K562 (cell line): ENCODE measurements around the gene KIF21A. TPM values are rescaled to one million over a fixed set of nuclear protein-coding genes. Genes with fewer than 3 reads are reported as not detected.

Experiments used
- ATAC-seq: fragments of 200-7000 bp; cut with Tn5 transposase; 3 replicates; pipeline ENCODE4 v1.9.1; 2020; ENCODE audit warnings: moderate library complexity
- BruUV-seq: library from RNA; stranded (reverse); fragments of 400-500 nt; replicated peaks from 2 replicates; lab custom pipeline; 2021; lab: Mats Ljungman, UMichigan
- CTCF ChIA-PET: fragments of 300-600 bp; formaldehyde crosslinking; extraction: SDS; loops from one replicate; lab custom pipeline; 2021; ENCODE audit warnings: low intra/inter-chr PET ratio; lab: Yijun Ruan, JAX
- POLR2A ChIA-PET: fragments of 300-600, 350-650 bp; sonication (Branson Sonifier 250); formaldehyde crosslinking; extraction: SDS; loops from one replicate; lab custom pipeline; 2021; ENCODE audit warnings: antibody characterized with exemption, inconsistent platforms; lab: Yijun Ruan, JAX
- DNase-seq, 4 experiments: peaks; one replicate each; pipeline versions ENCODE4 v3.0.0 to v3.0.0-alpha.2; 2011 to 2018; ENCODE audit warnings: low spot score in 3 of 4, mixed read lengths in 3 of 4; ENCODE audit errors: extremely low read depth in 1 of 4
- FAIRE-seq: peaks from 2 replicates; lab custom pipeline; 2011; peaks lifted over from hg19 to GRCh38; lab: Jason Lieb, UNC
- H2AFZ ChIP-seq: 2 replicates; pipeline ENCODE4 v1.6.0; 2011; ENCODE audit warnings: low read depth, low read length, control low read depth, inconsistent platforms
- H3K27ac ChIP-seq: fragments of 200-600 bp; 3 replicates; pipeline ENCODE4 v1.8.0; 2011; ENCODE audit warnings: low read depth, mild to moderate bottlenecking, control low read depth, inconsistent platforms, low read length, moderate library complexity, mixed read lengths; ENCODE audit errors: extremely low read depth
- H3K27me3 ChIP-seq, 2 experiments: fragments of 300-600 bp in 1 of 2; 2 replicates in 1 of 2; 3 replicates in 1 of 2; pipeline versions ENCODE4 v1.6.0 to v1.8.0; 2011; ENCODE audit warnings: inconsistent platforms in 2 of 2, low read length in 2 of 2, mild to moderate bottlenecking in 1 of 2, mixed read lengths in 1 of 2, moderate library complexity in 1 of 2; ENCODE audit not compliant: control insufficient read depth in 2 of 2, insufficient read depth in 2 of 2
- H3K36me3 ChIP-seq: fragments of 300-600 bp; 3 replicates; pipeline ENCODE4 v1.8.0; 2011; ENCODE audit warnings: mild to moderate bottlenecking, low read length, inconsistent platforms; ENCODE audit not compliant: control insufficient read depth, insufficient read depth
- H3K4me1 ChIP-seq, 2 experiments: fragments of 200-600 bp in 1 of 2; replicated peaks in 1 of 2; 2 replicates in 1 of 2; 3 replicates in 1 of 2; pipeline versions ENCODE4 v1.5.1 to v1.8.0; 2011; ENCODE audit warnings: inconsistent platforms in 2 of 2, low read length in 2 of 2, mild to moderate bottlenecking in 1 of 2, mixed read lengths in 1 of 2, moderate library complexity in 1 of 2; ENCODE audit not compliant: control insufficient read depth in 2 of 2, insufficient read depth in 2 of 2
- H3K4me2 ChIP-seq: 2 replicates; pipeline ENCODE4 v1.6.1; 2011; ENCODE audit warnings: low read length, control low read depth, inconsistent platforms, mixed read lengths; ENCODE audit not compliant: insufficient read depth
- H3K4me3 ChIP-seq: fragments of 200-600 bp; sonication (generic), shearing (Covaris generic); 2 replicates; pipeline ENCODE4 v1.5.1; 2016; ENCODE audit warnings: control low read depth, inconsistent platforms
- H3K79me2 ChIP-seq: fragments of 200-600 bp; 3 replicates; pipeline ENCODE4 v1.8.0; 2011; ENCODE audit warnings: low read length, inconsistent platforms; ENCODE audit not compliant: control insufficient read depth, insufficient read depth
- H3K9ac ChIP-seq, 2 experiments: 2 replicates each; pipeline versions ENCODE4 v1.6.0 to v1.6.1; 2011; ENCODE audit warnings: low read depth in 2 of 2, low read length in 2 of 2, control low read depth in 1 of 2, inconsistent platforms in 1 of 2, mild to moderate bottlenecking in 1 of 2, mixed read lengths in 1 of 2; ENCODE audit not compliant: insufficient read depth in 1 of 2
- H3K9me1 ChIP-seq: one replicate; pipeline ENCODE4 v1.6.0; 2011; ENCODE audit warnings: inconsistent platforms, mild to moderate bottlenecking, low read length, moderate library complexity; ENCODE audit not compliant: control insufficient read depth, insufficient read depth
- H3K9me3 ChIP-seq: replicated peaks from 2 replicates; pipeline ENCODE4 v1.5.1; 2011; ENCODE audit warnings: low read depth, low read length, inconsistent platforms; ENCODE audit not compliant: control insufficient read depth, insufficient read depth
- H4K20me1 ChIP-seq: replicated peaks from 2 replicates; pipeline ENCODE4 v1.6.1; 2011; ENCODE audit warnings: low read length, inconsistent platforms, mixed read lengths; ENCODE audit not compliant: control insufficient read depth, insufficient read depth
- ATF7 ChIP-seq: fragments of 450-650 bp; IDR thresholded peaks from 2 replicates; pipeline ENCODE4 v1.7.1; 2014; ENCODE audit warnings: mild to moderate bottlenecking, moderate library complexity
- CCNT2 ChIP-seq: IDR thresholded peaks from 2 replicates; pipeline ENCODE4 v1.6.1; 2011; ENCODE audit warnings: borderline replicate concordance, low read depth, mild to moderate bottlenecking, moderate library complexity, mixed read lengths, low read length; ENCODE audit not compliant: insufficient read length; ENCODE audit errors: extremely low read depth
- CEBPG ChIP-seq, 3 experiments: fragments of 200-800 bp in 1 of 3; sonication (Bioruptor generic) in 1 of 3; sonication (generic) in 1 of 3; formaldehyde crosslinking in 1 of 3; IDR thresholded peaks in 2 of 3; conservative IDR thresholded peaks in 1 of 3; 2 replicates each; pipeline versions ENCODE4 v1.6.1 to v1.8.0; 2016 to 2022; ENCODE audit warnings: missing compliant biosample characterization in 2 of 3, missing genetic modification characterization in 2 of 3, mild to moderate bottlenecking in 1 of 3, missing genetic modification reagents in 1 of 3
- HINFP ChIP-seq: fragments of 450-650 bp; conservative IDR thresholded peaks from 2 replicates; pipeline ENCODE4 v1.6.1; 2016; ENCODE audit warnings: missing genetic modification characterization, low read depth, mild to moderate bottlenecking, control low read depth, missing compliant biosample characterization
- HNRNPL ChIP-seq: fragments of 200-400 bp; formaldehyde crosslinking; IDR thresholded peaks from 2 replicates; pipeline ENCODE4 v1.6.1; 2017; ENCODE audit warnings: low read depth, mild to moderate bottlenecking, low read length
- IRF2 ChIP-seq: sonication (generic); formaldehyde crosslinking; IDR thresholded peaks from 2 replicates; pipeline ENCODE4 v1.8.1; 2022; ENCODE audit warnings: mild to moderate bottlenecking, missing genetic modification reagents
- MEIS2 ChIP-seq: fragments of 450-650 bp; IDR thresholded peaks from 2 replicates; pipeline ENCODE4 v1.6.1; 2014; ENCODE audit warnings: mild to moderate bottlenecking; ENCODE audit not compliant: partially characterized antibody
- NFE2 ChIP-seq: IDR thresholded peaks from 2 replicates; pipeline ENCODE4 v1.6.1; 2014; ENCODE audit warnings: antibody characterized with exemption, low read depth
- NFXL1 ChIP-seq: fragments of 450-650 bp; formaldehyde crosslinking; IDR thresholded peaks from 2 replicates; pipeline ENCODE4 v1.4.0; 2021; ENCODE audit warnings: mild to moderate bottlenecking
- PHB ChIP-seq: fragments of 250-450 bp; sonication (Bioruptor Pico); IDR thresholded peaks from 2 replicates; pipeline ENCODE4 v1.5.0; 2021
- RBM15 ChIP-seq: fragments of 200-400 bp; formaldehyde crosslinking; IDR thresholded peaks from 2 replicates; pipeline ENCODE4 v1.6.1; 2018; ENCODE audit warnings: mild to moderate bottlenecking, low read length, moderate library complexity; ENCODE audit not compliant: insufficient read depth
- TAF15 ChIP-seq: fragments of 200-400 bp; formaldehyde crosslinking; IDR thresholded peaks from 2 replicates; pipeline ENCODE4 v1.6.1; 2017; ENCODE audit warnings: mild to moderate bottlenecking, low read depth, low read length, moderate library complexity
- ZKSCAN8 ChIP-seq: fragments of 200-800 bp; sonication (Bioruptor generic); IDR thresholded peaks from 2 replicates; pipeline ENCODE4 v1.6.1; 2016; ENCODE audit warnings: missing genetic modification characterization, missing compliant biosample characterization
- ZNF134 ChIP-seq: fragments of 250-450 bp; sonication (Bioruptor Pico); conservative IDR thresholded peaks from 2 replicates; pipeline ENCODE4 v1.4.0; 2020
- ZNF384 ChIP-seq: IDR thresholded peaks from 2 replicates; pipeline ENCODE4 v1.6.1; 2012; ENCODE audit warnings: low read depth, low read length, improper control_type of control experiment
- WGBS: fragments of 100-300 bp; shearing (Covaris generic); methylation state at CpG from one replicate; pipeline ENCODE4 v1.1.6; 2016; ENCODE audit warnings: low coverage, mixed read lengths; ENCODE audit not compliant: insufficient coverage; ENCODE audit errors: missing lambda C conversion rate; 5-methylcytosine and 5-hydroxymethylcytosine counted together
- in situ Hi-C: fragments of 300-500 bp; cut with MboI; formaldehyde crosslinking; loops from 4 replicates; pipeline ENCODE4 v1.15.0; 2018; ENCODE audit warnings: inconsistent platforms, mixed read lengths
- intact Hi-C: fragments of 100-400 bp; cut with micrococcal nuclease; formaldehyde crosslinking; loops from 2 replicates; pipeline ENCODE4 v1.14.2; 2022
- polyA plus RNA-seq, 8 experiments: library from polyadenylated mRNA; depleted of rRNA in 4 of 8; stranded (reverse) in 5 of 8; unstranded in 3 of 8; fragments of >200 nt; fragmentation: Nextera tagmentation in 2 of 8; fragmentation: Illumina TruSeq in 1 of 8; extraction: Ambion mirVana in 2 of 8; extraction: Trizol in 1 of 8; gene quantifications; 2 replicates each; pipeline versions ENCODE4 v1.2.1 to v1.2.3, GENCODE V29; 2011 to 2014; ENCODE audit warnings: inconsistent platforms in 1 of 8, missing spikeins in 1 of 8
- total RNA-seq, 7 experiments: library from RNA; depleted of rRNA in 6 of 7; stranded (reverse); fragments of >200 nt in 6 of 7; fragmentation: Illumina TruSeq in 2 of 7; extraction: Trizol in 2 of 7; gene quantifications; 2 replicates each; pipeline versions ENCODE4 v1.2.1 to v1.2.3, GENCODE V29; 2011 to 2021; ENCODE audit warnings: low replicate concordance in 1 of 7
- TF ChIP-seq, protein P1 (sequence below), 2 experiments: fragments of 450-650 bp in 1 of 2; sonication (generic) in 1 of 2; formaldehyde crosslinking in 1 of 2; IDR thresholded peaks in 1 of 2; conservative IDR thresholded peaks in 1 of 2; 2 replicates each; pipeline versions ENCODE4 v1.6.1 to v1.8.1; 2016 to 2023; ENCODE audit warnings: mild to moderate bottlenecking in 2 of 2, moderate library complexity in 2 of 2, inconsistent platforms in 1 of 2, missing genetic modification reagents in 1 of 2
- TF ChIP-seq, protein P2 (sequence below), 2 experiments: IDR thresholded peaks in 1 of 2; conservative IDR thresholded peaks in 1 of 2; 2 replicates each; pipeline ENCODE4 v1.6.1; 2016; ENCODE audit warnings: low read depth in 2 of 2, mild to moderate bottlenecking in 1 of 2, missing compliant biosample characterization in 1 of 2, missing genetic modification characterization in 1 of 2, moderate library complexity in 1 of 2

Gene KIF21A
- total and polyA plus RNA-seq, 9 of the 15 experiments (the other 6 are each of a cell fraction or from before 2014, with no cell fraction given) = 17.7 to 45.0 (median 30.3) TPM

GRCh38 chr12:39287817-39288216, 155.1 kb downstream of the KIF21A start:
- intact Hi-C loops (no loop called here), in situ Hi-C loops (no loop called here)
- Histone ChIP-seq H3K36me3 (no peaks in the 10 kb centered on the region), H3K27ac (no peak overlapping the region), H3K9me1 (no peaks in the 10 kb centered on the region), H3K4me2 (no peak overlapping the region), H3K27me3 (peaks cover 0 to 4% of the 10 kb centered on the region in 2 experiments; a peak in 2 of 5 replicates), H3K9ac (no peak overlapping the region), H3K4me3 (no peak overlapping the region), H3K79me2 (no peaks in the 10 kb centered on the region), H3K4me1 (no peaks in the 10 kb centered on the region), H4K20me1 (no peaks in the 10 kb centered on the region), H2AFZ (no peak overlapping the region), H3K9me3 (no peaks in the 10 kb centered on the region)
- CTCF ChIA-PET = no interaction called here
- POLR2A ChIA-PET = no interaction called here
- ATAC-seq (peak; percentile 45), DNase-seq (peak in 1 of 4 experiments; percentile 3), FAIRE-seq (no peak)
- 5% methylated on average over 2 of the region's 2 CpGs for WGBS
- BruUV-seq = no TSS peak
- no peak for TF ChIP-seq CCNT2
- TF ChIP-seq HNRNPL = no peak
- TF ChIP-seq NFE2 = peak; percentile 48; the same call in 1 of the 2 replicates
- TF ChIP-seq MEIS2 = peak; percentile 96
- no peak for TF ChIP-seq IRF2 (CRISPR knock-in tag)
- TF ChIP-seq PHB (CRISPR knock-in tag) = no peak
- no peak for TF ChIP-seq ZKSCAN8 (CRISPR knock-in tag)
- TF ChIP-seq ATF7 = peak; percentile 70
- peak; percentile 59; the same call in 1 of the 2 replicates for TF ChIP-seq CEBPG (CRISPR knock-in tag; IDR thresholded peaks at IDR 0.05)
- TF ChIP-seq CEBPG (tag; conservative IDR thresholded peaks at IDR 0.05 in 1 of 2, IDR thresholded peaks at IDR 0.05 in 1 of 2) = peak; percentile 94 to 100
- no peak for TF ChIP-seq RBM15
- no peak for TF ChIP-seq HINFP (tag)
- TF ChIP-seq, protein P1, sequence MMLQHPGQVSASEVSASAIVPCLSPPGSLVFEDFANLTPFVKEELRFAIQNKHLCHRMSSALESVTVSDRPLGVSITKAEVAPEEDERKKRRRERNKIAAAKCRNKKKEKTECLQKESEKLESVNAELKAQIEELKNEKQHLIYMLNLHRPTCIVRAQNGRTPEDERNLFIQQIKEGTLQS (IDR thresholded peaks at IDR 0.05) = peak; percentile 66
- TF ChIP-seq, protein P1 (CRISPR knock-in tag; conservative IDR thresholded peaks at IDR 0.05) = no peak
- TF ChIP-seq NFXL1 (CRISPR knock-in tag) = no peak
- TF ChIP-seq ZNF134 (CRISPR knock-in tag) = no peak
- TF ChIP-seq, protein P2, sequence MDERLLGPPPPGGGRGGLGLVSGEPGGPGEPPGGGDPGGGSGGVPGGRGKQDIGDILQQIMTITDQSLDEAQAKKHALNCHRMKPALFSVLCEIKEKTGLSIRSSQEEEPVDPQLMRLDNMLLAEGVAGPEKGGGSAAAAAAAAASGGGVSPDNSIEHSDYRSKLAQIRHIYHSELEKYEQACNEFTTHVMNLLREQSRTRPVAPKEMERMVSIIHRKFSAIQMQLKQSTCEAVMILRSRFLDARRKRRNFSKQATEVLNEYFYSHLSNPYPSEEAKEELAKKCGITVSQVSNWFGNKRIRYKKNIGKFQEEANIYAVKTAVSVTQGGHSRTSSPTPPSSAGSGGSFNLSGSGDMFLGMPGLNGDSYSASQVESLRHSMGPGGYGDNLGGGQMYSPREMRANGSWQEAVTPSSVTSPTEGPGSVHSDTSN (CRISPR knock-in tag; IDR thresholded peaks at IDR 0.05; ENCODE audit: low read depth) = peak; percentile 53; the same call in 1 of the 2 replicates
- TF ChIP-seq, protein P2 (tag; conservative IDR thresholded peaks at IDR 0.05; ENCODE audit: low read depth) = peak; percentile 97
- no peak for TF ChIP-seq TAF15
- TF ChIP-seq ZNF384 = no peak
